Skeletal muscle cell (primary cell): Measurements from ENCODE around the gene NRTN.

Experiments used
- DNase-seq: peaks from one replicate; pipeline ENCODE4 v3.0.0-alpha.2; 2010; ENCODE audit warnings: low read depth
- H3K4me3 ChIP-seq: 2 replicates; pipeline ENCODE4 v1.5.1; 2011; ENCODE audit warnings: low read depth, mild to moderate bottlenecking, control low read depth, low read length, moderate library complexity

The NRTN gene

DNA sequence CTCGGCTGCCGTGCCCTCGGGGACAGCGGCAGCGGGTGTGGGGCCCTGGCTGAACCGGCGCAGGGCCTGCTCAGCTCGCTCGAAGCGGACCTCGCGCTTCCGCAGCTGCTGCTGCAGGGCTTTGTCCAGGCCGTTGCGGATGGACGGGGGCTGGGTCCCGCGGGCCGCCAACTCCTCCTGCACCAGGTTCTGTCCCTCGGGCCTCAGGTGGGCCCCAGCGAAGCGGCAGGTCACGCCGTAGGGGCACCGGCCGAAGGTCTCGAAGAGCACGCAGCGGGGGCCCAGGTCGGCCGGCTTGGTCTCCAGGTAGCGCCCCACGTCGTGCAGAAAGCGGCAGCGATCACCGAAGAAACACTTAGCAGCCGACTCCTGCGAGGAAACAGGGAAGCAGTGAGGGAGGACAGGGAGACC, 15.5 kb upstream of the NRTN start:
- DNase-seq = no peak
- no peak overlapping the region for H3K4me3 ChIP-seq

DNA sequence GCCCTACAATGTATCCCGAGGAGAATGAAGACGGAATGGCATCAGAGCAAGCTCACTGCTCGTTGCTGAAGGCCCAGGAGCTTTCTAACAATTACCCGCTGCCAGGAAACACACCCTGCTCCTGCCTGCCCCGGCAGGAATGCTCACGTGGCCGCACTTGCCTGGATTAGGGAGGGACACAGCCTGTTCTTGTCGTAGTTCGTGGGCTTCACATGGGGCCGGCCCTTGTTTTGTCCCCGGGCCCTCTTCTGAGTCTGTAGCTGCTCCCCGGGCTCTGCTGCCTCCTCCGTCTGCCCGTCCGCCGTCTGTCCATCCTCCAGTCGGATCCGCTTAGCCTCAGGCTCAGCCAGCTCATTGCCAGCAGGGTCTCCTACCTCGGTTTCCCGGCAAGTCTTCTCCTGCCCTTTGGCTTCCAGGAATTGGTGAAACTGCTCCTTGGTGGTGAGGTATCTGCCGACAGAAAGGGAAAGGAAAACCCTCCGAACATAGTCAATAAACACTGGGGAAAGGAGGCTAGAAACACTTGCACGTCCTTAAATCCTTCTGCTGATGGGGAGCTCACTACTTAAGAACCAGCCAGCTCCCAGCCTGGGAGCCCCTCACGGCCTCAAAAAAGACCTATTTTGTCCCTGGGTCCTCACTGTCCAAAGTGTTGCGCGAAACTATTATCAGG, 14.8 kb upstream of the NRTN start:
- DNase-seq = no peak
- peak overlapping the region; percentile 92 for H3K4me3 ChIP-seq

DNA sequence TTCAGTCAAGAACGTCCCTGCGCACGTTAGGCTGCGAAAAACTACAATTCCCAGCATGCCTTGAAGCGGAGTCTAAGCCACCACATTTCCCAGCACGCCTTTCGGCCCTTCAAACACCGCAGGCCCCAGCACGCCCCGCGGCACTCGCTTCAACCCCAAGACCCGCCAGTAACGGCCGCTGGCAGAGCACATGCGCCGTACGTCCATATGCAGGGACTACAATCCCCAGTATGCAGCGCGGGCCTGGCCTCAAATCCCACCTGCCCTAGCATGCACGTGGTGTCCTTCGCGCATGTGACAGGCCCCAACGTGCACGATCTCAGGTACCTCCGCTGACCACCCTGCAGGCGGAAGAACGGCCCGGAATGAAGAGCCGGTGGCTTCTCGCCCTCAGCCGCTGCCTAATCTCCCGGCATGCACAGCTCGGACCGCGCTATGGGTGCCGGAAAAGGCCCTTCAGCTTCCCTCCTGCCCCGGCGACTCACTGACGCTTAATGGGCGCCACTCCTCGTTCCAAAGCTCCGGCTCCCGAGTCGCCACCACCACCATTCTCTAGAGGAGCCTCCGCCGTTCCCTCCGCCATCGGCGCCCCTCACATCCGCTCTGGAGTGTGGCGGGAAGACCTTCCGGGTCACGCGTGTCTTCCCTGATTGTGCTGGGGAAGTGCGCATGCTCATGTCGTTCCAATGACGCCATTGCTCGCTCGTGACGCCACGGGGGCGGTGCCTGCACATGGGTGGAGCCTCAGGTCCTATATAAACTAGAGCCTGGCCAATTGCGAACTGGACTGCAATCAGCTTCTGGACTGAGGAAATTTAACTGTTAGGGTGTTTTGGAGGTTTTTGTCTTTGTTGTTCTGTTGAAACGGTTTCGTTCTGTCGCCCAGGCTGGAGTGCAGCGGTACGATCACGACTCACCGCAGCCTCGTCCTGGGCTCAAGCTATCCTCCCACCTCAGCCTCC, 14.0 kb upstream of the NRTN start, which contains the start of gene DUS3L:
TSS of gene DUS3L (minus strand) at position 605 of the 962 bp plus-strand sequence. CDS start at position 583, 22 bp downstream.
- DNase-seq = peak; percentile 96
- H3K4me3 ChIP-seq = peak within 1 kb of the TSS; percentile 92

DNA sequence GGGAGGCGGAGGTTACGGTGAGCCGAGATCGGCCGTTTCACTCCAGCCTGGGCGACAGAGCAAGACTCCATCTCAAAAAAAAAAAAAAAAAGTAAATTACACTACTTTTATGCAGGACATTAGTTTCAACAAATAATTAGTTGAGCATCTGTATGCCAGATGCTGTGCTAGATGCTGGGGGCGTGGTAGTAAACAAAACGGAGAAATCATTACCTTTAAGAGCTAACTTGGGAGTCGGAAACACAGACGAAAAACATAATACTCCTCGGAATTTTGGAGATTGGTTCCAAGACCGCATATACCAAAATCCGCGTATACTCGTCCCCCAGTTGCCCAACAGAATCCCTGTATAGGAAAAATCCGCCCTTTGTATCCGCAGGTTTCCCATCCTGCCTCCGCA, 12.6 kb upstream of the NRTN start:
- no peak for DNase-seq
- H3K4me3 ChIP-seq = no peak overlapping the region

DNA sequence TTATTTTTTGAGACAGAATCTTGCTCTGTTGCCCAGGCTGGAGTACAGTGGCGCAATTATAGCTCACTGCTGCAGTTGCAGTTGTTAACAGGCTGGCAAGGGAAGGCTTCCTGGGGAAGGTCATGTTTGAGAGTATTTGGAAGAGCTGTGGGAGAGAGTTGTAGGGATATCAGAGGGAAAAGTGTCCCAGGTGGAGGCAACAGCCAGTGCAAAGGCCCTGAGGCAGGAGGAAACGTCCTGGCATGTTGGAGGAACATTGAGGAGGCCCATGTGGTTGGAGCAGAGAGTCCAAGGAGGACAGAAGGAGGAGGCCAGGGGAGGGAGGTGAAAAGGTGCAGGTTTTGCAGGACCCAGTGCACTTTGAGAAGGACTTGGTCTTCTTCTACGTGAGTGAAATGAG, 11.7 kb upstream of the NRTN start:
- no peak for DNase-seq
- no peak overlapping the region for H3K4me3 ChIP-seq

DNA sequence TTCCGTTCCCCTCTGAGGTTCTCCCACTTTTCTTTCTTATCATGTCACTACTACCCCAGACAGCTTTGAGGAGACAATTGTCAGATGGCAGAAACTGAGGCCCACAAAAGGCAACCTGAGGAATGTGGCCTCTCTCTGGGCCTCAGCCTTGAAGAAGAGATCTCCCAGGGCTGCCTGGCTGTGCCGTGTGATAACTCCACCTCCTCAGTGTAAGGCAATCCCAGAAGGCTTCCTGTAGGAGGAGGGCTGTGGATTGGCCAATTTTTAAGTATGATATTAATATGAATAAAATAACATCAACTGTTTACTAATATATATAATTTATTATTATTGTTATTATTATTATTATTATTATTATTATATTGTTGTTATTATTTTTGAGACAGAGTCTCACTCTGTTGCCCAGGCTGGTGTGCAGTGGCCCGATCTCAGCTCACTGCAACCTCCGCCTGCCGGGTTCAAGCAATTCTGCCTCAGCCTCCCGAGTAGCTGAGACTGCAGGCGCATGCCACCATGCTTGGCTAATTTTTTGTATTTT, 9.4 kb upstream of the NRTN start:
- no peak for DNase-seq
- no peak overlapping the region for H3K4me3 ChIP-seq

DNA sequence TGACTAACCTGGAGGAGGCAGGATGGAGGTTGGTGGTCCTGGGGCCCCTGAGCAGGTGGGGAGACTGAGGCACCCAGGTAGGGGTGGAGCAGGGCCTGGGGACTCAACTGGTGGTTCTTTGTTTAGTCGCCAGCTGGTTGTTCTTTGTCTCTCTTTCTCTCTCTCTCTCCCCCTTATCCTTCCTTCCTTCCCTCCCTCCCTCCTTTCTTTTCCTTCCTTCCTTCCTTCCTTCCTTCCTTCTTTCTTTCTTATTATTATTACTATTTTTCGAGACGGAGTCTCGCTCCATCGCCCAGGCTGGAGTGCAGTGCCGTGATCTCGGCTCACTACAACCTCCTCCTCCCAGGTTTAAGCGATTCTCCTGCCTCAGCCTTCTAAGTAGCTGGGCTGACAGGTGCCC, 6.6 kb upstream of the NRTN start:
- DNase-seq = no peak
- H3K4me3 ChIP-seq = no peak overlapping the region

DNA sequence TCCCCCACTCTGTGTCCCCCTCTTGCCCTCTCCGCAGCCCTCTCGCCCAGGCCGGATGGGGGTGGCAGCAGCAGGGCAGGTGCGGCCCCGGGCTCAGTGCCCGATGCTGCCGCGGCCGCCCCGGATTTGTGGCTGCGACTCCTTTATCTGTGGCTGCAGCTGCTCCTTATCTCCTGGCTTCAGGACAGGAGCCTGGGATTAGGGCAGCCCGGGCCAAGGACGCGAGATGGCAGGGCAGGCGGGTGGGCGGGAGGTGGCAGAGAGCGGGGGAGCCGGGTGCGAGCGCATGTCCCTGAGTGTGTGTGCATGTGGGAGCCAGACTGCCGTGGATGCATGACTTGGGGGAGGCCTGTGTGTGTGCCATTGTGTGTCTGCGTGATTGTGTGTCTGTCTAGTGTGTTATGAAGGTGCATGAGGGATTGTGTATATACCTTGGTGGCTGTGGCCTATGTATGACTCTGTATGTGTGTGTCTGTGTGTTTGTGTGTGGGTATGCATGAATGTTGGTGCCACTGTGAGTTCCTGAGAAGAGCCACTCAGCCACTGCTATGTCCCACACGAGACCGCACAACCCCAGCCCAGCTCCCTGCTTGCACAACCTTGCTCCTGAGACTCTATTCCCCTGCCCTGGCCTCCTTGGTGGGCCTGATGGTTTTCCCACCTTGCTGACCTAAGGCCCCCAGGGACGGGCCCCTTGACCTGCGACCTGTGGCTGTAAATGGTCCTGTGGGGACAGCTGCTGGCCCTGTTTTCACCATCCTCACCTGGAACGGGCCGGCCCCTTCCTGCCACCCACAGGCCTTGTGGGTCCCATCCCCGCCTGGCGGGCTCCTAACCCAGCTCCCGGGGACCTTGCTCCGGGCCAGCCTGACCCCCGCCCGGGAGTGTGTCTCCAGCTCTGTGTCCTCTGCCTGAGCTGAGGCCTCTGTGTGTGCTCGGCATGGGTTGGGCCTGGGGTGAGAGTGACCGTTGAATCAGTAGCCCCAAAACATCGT, 5.3 kb upstream of the NRTN start:
- H3K4me3 ChIP-seq = no peak overlapping the region
- DNase-seq = no peak

DNA sequence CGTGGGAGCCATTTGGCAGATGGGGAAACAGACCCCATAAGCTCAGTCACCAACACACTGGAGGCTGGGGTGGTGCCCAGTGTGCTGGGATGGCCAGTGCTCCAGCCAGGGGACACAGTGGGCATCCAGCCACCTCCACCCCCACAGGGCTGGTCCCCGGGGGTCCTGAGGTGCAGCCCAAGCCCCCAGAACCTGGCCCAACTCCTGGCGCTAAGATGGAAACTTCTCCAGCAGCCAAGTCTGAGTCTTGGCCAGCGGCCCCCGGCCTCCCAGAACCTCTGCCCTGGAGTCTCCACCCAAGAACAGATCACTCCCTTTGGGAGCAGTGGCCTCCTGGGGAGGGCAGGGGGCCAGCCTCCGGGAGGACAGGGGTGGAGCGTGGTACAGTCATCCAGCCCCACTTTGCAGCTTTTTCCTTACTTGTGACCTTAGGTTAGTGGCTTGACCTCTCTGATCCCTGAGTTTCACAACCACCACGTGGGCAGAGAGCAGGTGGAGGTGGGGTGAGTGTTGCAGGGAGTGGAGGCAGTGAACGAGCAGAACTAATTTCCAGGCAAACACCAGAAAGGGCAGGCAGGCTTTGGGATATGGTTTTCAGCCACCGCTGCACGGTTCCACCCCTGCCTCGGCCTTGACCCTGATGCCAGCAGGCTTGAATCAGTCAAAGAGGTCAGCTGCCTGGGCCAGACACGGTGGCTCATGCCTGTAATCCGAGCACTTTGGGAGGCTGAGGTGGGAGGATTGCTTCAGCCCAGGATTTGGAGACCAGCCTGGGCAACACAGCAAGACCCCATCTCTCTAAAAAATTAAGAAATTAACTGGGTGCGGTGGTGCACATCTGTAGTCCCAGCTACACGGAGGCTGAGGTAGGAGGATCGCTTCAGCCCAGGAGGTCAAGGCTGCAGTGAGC, 4.3 kb upstream of the NRTN start:
- H3K4me3 ChIP-seq = no peak overlapping the region
- no peak for DNase-seq

DNA sequence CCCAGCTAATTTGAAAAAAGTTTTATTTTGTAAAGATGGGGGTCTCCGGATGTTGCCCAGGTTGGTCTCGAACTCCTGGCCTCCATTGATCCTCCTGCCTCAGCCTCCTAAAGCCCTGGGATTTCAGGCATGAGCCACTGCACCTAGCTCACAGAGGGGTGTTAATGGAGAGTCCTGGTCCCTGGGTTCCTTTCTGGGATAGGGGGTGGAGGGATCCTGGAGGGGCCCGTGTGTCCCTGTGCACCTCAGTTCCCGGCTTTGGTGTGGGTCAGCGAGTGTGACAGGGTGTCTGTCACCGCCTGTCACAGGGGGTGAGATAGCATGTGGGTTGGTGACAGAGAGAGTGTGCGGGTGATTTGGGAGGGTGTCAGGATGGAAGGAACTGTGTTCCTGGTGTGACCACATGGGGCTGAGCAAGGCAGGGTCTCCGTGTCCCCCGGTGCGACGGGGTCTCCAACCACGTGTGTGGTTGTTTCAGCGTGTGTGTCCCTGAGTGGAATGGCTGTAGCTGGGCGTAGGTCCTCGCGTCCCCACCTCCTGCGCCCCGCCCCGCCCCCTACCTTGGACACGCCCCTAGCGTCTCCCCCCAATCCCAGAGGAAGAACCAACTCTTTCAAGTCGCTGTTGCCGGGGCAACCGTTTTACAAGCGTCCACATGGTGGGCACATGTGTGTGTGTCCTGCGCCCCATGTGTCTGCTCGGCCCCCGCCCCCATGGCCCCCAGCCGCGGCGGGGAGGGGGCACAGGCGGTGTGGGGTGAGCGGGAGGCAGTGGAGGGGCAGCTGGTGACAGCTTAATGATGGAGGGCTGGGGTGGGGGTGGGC, 2.9 kb upstream of the NRTN start:
- no peak for DNase-seq
- no peak overlapping the region for H3K4me3 ChIP-seq

DNA sequence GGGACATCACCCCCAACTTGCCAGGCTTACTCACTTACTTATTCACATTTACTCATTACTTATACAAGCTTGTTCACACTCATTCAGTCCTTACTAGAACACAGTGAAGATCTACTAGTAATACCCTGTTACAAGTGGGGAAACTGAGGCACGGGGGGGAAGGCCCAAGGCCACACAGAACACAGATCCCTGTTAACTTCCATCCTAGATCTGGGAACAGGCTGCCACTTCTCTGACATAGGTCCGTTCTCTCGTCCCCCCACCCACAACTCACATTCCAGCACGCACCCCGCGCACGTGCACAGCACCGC, 1.5 kb upstream of the NRTN start:
- peak overlapping the region; percentile 43 for H3K4me3 ChIP-seq
- no peak for DNase-seq

DNA sequence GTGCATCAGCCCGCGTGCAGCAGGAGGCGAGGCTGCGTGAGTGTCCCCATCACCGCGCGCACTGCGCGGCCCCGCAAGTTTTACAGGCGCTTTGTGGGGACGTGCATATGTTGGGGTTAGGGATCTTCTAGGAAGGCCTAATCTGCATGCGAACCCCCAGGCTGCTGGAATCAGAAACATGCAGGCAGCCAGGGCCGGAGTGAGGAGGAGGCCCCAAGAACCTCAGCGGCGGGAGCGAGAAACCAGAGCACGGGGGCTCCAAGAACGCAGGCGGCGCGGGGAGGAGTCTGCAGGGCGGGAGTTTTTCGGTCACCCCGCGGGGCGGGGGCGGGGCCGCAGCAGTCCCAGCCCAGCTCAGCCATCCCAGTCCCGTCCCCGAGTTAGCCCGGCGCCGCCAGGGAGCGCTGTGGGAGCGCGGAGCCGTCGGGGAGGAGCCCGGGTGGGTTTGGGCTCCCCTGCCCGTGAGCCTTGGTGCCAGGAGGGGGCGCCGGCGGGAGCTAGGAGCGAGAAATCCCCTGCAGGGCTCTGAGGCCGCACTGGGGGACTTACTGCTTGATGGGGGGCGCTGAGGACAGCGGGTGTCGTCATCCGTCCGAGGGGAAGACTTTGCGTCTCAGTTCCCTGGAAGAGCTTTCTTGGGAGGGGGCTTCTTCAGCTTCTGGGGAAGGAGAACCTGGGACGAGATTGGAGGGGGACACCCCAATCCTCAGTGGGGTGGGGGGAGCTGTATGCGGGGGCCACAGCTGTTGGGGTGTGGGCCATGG, 933 bp upstream of the NRTN start:
- peak; percentile 44 for DNase-seq
- H3K4me3 ChIP-seq = peak overlapping the region; percentile 43

DNA sequence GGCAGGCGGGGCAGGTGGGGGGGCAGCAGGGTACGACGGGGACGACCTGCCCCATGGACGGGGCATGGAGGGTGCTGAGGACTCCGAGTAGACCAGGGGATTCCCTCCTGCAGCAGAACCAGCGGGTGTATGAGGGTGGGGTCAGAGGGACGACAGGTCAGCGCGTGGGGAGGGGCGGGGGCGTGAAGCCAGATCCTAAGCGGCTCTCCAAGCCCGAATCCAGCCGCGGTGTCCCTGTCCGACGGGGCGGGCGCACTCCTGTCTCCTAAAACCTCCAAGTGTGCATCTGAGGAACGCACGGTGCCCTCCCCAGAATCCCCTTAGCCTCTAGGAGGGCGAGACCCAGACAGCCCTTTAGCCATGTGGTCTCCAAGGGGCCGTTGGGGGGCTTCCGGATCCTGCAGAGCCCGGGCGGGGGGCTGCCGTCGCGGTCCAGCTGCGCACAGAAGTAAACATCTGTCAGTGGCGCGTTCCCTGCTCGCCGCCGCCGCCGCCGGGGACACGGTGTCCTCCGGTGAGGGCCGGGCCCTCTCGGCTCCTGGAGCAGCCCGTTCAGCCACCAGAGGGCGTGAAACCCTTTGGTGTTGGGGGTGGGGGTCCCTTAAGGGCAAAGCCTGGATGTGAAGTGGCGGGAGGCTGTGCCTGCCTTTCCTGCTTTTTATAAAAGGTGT, 730 bp downstream of the NRTN start:
- no peak for DNase-seq
- H3K4me3 ChIP-seq = no peak overlapping the region

DNA sequence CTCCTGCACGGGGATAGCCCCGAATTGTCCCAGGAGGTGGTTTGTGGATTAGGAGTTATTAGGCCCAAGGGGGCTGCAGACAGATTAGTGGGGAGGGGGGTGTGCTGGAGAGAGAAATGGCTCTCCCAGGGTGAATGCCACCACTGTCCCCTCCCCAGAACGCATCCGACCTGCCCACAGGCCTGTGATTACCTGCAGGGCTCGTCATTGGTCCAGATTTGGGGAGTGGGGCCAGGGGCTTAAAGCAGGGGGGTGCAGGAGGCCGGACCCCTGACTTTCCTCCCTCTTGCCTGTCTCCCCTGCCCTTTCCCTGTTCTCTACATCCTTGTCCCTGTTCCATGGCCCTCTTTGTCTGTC, 1.2 kb downstream of the NRTN start:
- H3K4me3 ChIP-seq = no peak overlapping the region
- no peak for DNase-seq

DNA sequence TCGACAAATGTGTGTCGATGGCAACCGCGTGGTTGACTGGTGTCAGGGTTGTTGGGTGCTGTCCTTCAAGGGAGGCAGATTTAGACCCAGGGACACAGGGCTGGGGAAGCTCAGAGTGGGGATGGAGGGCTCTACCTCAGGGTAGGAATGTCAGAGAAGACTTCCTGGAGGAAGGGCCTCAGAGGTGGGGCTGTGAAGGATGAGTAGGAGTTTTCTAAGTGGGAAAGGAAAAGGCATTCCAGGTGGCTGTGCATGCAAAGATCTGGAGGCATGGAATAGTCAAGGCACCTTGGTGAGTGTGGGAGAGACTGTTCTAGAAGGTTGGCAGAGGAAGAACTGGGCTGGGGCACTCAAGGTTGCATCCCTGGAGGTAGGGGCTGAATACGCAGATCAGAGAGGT, 2.0 kb downstream of the NRTN start:
- no peak for DNase-seq
- no peak overlapping the region for H3K4me3 ChIP-seq

DNA sequence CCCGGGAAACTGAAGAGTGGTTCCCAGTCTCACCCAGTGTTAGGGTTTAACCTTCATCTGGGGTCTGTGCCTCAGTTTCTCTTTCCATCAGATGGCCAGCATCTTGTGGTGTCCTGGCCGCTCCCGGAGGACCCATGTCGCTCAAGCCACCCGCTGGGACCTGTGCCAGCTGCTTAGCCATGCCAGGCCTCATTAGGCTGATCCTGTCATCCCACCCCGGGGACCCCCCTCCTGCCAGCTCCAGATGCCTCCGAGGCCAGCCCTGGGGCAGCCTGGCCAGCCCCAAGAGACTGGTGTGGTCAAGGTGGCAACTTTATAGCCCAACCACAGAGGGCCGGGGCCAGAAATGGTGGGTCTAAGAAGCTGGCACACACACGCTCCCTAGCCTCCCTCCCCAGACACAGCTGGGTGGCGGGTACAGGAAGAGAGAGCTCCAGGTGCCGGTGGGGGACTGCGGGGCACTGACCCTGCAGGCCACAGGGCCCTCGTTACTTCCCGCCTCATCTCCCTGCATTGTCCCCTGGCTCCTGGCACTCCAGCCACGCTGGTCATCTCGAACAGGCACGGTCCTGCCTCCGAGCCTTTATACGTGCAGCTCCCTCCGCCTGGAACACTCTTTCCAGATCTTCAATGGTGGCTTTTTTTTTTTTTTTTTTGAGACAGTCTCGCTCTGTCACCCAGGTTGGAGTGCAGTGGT, 3.4 kb downstream of the NRTN start:
- DNase-seq = no peak
- no peak overlapping the region for H3K4me3 ChIP-seq
